HG03565 (cell line): ENCODE results near the gene CEPT1.
"Not testable (repeated sequence)": the region's sequence is repeated elsewhere in the genome, so short reads cannot be mapped to it uniquely, and the experiment has no call there.

ENCODE experiments used
- ATAC-seq: cut with Tn5 transposase; IDR thresholded peaks from one replicate; pipeline ENCODE4 v1.9.1; 2021; ENCODE audit warnings: mild to moderate bottlenecking, moderate library complexity; ENCODE audit not compliant: unreplicated experiment

The CEPT1 gene

DNA sequence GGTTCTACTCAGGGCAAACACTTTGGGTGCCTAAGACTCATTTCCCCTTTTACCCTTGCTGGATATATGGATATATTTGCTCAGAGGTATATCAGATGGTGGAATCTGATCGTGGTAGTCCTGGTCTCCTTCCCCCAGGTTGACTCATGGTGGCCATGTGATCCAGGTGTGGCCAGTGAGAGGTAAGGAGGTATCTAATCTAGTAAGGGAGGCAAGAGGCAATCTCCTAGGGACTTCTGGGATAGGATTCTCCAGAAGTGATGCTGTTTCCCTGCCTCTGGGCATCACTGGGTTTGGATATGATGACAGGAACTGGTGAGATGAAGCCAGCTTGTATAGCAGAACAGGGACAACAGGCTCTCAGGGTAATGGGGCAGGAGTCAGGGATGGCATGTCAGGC lies 68.9 kb downstream of the CEPT1 start:
- ATAC-seq, result no peak

DNA sequence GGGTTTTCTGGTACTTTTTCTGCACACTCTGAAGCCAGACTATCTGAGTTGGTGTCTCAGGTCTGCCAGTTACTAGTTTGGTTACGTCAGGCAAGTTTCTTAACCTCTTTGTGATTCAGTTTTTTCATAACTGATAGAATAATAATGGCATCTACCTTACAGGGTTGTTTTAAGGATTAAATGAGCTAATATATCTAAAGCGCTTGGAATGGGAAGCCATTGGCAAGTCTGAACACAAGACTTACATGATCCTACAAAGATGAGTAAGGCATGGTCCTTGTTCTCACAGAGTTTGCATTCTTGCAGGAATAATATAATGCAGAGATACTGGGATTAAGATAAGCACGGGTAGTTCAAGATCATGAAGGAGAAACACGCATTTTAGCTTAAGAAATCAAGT lies 69.6 kb downstream of the CEPT1 start:
- ATAC-seq, result no peak

DNA sequence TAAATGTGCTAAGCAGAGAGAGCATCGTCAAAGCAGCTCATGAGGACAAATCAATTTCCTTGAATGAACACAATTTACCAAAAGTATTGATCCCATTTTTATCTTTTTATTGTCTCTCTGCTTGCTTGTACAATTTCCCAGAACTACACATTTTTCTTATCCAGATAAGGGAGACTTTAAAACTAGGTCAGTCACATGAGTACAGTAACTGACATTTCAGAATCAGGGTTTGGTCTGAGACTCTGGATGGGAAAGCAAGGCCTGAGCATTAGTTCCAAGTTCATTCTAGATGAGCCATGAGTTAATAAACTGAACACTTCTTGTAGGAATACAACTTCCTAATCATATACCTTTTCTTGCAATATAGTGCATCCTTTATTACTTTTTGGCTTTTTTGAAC lies 71.9 kb downstream of the CEPT1 start:
- ATAC-seq, result no peak

GRCh38 chr1:111212634-111213335 lies 72.8 kb downstream of the CEPT1 start:
- no peak for ATAC-seq

DNA sequence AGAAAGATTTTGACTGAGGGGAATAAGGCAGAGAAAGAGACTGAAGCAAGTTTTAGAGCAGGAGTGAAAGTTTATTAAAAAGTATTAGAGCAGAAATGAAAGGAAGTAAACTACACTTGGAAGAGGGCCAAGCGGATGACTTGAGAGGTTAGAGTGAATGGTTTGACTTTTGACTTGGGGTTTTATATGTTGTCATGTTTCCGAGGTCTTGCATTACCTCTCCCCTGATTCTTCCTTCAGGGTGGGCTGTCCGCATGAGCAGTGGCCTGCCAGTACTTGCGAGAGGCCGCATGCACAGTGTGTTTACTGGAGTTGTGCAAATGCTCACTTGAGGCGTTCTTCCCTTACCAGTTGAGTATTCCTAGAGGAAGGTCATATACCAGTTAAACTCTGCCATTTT lies 73.4 kb downstream of the CEPT1 start:
- ATAC-seq, result no peak

GRCh38 chr1:111214074-111214801 lies 74.2 kb downstream of the CEPT1 start:
- ATAC-seq, result no peak

- ATAC-seq, result no peak
Measured at GRCh38 chr1:111214884-111215283, 74.9 kb downstream of the CEPT1 start.

- not testable (repeated sequence) for ATAC-seq
Measured at GRCh38 chr1:111215285-111215684, 75.3 kb downstream of the CEPT1 start.

- no peak for ATAC-seq
Measured at GRCh38 chr1:111216751-111217150, 76.7 kb downstream of the CEPT1 start.

DNA sequence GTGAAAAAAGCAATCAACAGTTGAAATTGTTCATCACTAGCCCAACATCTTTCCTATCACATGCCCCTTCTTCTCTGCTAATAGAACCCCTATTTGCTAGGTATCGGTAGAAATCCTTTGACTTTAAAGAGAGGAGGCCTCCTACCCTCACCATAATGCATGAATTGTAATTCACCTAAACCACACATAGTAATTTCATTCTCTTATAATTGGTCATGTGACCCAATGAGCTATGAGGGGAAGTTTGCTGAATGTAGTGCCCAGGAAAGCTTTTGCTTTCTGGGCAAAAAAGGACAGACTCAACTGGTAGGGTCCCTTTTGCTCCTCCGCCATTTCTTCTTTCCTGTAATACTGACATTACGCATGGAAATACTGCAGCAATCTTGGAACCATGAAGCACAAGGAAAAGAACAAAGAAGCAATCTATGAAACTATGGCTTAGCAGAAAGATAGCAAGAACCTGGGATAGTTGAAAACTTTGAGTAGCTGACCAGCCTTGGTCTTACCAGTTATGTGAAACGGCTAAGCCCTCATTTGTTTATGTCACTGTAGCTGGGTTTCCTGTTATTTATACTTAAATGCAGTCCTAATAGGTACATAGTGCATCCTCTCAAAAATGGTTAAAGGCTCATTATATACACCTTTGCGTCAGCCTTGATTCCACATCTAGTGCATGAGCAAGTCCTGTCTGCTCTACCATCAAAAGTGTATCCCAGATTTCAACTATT lies 77.3 kb downstream of the CEPT1 start:
- ATAC-seq, result no peak

GRCh38 chr1:111218701-111219556 lies 78.9 kb downstream of the CEPT1 start:
- ATAC-seq, result no peak

DNA sequence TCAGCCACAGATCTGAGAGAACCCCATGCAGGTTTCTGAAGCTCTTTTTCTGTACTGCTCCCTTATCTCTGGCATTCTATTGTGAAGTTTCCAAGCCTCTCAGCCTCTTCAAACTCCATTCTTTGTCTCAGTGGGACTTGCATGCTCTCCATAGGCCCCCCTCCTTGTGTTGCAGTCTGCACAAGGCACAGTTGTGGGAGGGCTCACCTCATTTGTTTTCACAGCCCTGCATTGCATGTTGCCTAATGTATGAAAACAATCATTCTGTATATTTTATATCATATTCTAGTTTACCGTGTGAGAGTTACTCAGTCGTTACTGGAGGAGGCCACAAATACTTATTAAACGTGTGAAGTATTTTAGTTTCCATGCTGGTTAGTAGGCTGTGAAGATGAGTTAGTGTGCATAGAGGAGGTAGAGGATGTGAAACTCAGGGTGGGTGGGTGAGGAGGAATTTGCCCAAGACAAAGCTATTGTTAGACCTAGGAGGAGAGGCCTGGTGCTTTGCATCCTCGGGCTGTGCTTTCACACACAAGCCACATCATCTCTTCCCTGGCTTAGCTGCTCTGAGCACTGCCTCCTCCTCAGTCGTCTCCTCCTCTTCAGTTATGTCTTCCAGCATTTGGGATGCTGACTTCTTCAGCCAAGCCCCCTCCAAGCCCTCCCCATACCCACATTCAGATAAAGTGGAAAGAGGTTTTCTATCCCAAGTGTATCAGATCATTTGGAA lies 79.7 kb downstream of the CEPT1 start:
- peak; percentile 27 for ATAC-seq

GRCh38 chr1:111220302-111220890 lies 80.4 kb downstream of the CEPT1 start:
- ATAC-seq, result no peak

- no peak for ATAC-seq
Measured at GRCh38 chr1:111221276-111221632, 81.2 kb downstream of the CEPT1 start.

DNA sequence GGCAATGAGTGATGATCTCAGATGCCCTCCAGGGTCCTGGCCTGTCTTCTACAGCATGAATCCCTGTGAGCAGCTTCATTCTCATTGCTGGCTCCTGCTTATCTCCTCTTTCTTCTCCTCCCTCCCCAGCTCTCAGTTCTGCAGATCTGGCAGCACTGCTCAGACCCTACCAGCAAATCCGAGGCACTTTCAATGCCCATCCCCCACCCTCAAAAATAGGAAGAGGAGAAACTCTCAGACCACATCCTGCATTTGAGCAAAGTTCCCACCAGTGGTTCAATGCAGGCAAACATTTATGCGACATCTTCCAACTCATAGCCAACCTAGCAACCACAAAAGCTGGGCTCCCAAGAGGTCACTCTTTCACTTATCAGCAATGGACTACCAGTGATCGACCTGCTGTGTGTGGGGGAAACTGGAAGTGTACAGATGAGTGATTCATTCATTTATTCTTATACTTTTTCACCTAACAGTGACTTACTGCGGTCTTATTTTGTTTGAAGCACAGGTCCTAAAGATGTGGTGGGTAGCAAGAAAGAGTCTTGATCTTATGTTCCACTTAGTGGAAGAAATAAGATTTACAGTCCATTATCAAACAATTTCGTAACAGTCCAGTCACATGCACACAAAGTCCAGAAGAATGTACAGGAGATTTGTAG lies 81.7 kb downstream of the CEPT1 start:
- peak; percentile 48 for ATAC-seq

DNA sequence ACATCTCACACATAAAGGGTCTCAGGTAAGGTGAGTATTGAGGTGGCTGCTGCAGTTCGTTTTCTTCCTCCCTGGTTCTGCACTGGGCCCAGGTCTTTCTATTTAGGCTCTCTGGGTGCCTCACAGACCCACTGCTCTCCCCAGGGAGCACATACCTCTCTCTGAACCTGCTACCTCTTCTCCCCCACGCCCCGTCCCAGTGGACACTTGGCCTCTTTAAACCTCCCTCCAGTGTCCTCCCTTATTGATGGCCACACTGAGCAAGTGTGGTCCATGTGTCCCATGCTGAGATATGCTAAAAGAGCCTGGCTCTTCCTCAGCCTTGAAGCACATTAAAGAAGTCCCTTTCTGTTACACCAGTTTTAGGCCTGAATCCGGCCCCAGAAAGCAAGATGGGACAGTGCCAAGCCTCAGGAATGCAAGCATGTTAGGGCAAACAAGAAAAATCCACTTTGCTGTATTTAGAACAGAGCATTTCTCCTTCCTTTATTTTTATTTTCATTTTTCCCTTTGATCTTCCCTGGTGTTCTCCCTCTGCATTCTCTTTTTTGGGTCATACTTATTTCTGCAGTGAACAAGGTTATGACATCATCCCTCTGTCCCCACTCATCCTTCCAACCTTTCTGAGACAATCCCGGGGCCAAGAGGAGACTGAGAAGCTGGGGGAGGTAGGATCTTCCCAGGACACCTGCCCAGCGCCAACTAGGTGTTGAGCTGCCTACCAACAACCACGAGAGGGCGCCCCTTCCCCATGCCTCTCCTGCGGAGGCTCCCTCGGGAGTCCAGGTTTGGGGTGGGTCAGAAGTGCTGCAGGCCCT lies 82.5 kb downstream of the CEPT1 start:
- no peak for ATAC-seq

DNA sequence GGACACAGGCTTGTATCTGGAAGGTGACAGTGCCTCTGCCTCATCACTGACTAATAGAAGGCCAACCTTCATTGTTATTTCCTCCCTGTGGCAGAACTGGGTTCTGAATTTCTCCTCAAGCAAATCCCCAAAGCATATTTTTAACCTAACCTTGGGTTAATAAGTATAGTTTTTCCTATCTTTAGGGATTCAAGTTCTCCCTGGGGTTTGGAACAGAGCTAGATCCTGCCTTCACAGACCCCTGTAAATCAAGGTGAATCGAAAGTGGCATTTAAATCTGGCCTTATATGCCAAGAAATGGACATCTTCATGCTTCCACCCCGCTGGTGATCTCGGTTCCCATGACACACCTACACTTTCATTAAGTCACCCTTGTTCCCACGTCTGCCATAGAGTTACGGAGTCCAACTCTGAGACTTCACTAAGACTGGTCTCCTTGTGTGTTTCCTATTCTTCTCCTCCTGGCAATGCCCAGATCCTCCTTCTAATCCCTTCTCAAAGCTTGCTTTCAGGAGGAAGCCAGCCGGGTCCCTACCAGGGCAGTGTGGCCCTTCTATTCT lies 83.2 kb downstream of the CEPT1 start:
- ATAC-seq, result no peak

GRCh38 chr1:111225091-111225490 lies 85.1 kb downstream of the CEPT1 start:
- no peak for ATAC-seq
